Endometrial microvascular endothelial cells (primary cell): ENCODE measurements around the gene CAPG. TPM values are rescaled to one million over a fixed set of nuclear protein-coding genes. Genes with fewer than 3 reads are reported as not detected.
"Not testable (repeated sequence)": the region's sequence is repeated elsewhere in the genome, so short reads cannot be mapped to it uniquely, and the experiment has no call there.

Experiments
- in situ Hi-C: cut with HindIII; loops from 2 replicates; pipeline ENCODE4 v1.10.0; 2017; ENCODE audit warnings: low sequenced_read_pairs, low pct_unique_long_range_greater_than_20kb; ENCODE audit errors: inconsistent ontology term
- total RNA-seq: library from RNA; depleted of rRNA; stranded (reverse); fragments of >200 nt; gene quantifications from one replicate; pipeline ENCODE4 v1.2.3, GENCODE V29; 2015; ENCODE audit errors: inconsistent ontology term

The CAPG gene
- total RNA-seq, 1 donor from 2014 or later, result 99.7 TPM

DNA sequence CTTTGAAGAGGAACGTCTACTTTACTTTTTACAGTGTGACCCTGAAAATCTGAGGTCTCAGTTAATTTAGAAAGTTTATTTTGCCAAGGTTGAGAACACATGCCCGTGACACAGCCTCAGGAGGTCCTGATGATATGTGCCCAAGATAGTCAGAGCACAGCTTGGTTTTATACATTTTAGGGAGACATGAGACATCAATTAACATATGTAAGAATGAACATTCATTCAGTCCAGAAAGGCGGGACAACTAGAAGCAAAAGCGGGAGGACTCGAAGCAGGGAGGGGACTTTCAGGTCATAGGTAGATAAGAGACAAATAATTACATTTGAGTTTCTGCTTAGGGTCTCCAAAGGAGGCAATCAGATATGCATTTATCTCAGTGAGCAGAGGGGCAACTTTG, 31.9 kb downstream of the CAPG start:
- in situ Hi-C loops, result no loop called here

DNA sequence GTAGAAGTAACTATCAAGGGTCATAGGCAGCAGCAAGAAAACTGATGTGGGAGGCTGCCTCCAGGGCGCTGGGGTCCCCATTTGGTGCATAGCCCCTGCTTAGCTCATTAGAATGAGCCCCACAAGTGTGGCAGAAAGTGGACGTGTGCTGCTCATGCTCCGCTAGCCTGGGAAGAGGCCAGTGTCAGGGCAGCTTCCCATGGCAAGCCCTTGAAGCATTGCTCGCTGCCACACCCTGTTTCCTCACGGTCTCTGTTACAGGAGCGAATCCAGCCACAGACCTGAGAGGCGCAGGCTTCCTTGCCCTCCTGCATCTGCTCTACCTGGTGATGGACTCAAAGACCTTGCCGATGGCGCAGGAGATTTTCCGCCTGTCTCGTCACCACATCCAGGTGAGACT, 33.1 kb downstream of the CAPG start:
- in situ Hi-C loops, result no loop called here

DNA sequence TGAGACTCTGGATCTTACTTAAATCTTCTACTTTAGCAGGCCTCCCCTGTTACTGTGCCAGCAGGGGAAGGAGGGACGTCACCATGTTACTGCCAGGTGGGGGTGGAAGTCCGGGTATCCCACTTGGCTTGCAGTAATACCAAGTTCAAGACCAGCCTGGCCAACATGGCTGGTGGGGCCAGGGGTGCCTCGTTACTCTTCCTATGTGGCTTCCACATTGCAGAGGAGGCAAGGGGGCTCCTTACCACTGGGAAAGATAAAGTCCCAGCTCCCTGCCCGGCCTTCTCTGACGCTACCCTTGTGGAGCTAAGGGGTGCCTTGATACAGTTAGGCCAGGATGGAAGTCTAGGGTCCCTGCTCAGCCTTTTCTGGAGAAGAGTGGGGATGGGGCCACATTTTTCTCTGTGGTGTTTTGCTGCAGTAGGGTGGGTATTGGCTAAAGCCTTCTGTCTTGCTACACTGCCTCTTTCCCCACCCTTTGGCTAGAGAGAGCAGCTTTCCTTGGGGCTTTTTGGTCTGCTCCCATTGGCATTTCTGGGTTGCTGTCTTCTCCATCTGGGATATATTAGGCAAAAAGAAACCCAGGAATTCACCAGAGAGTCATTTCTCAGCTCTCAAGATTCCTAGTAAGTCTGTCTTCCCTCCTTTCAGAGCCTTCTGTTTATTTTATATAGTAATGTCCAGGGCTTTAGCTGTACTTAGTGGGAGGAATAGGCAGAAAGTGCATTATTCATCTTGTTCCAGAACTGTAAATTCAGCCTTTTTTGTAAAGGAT, 33.7 kb downstream of the CAPG start:
- in situ Hi-C loops, result no loop called here

DNA sequence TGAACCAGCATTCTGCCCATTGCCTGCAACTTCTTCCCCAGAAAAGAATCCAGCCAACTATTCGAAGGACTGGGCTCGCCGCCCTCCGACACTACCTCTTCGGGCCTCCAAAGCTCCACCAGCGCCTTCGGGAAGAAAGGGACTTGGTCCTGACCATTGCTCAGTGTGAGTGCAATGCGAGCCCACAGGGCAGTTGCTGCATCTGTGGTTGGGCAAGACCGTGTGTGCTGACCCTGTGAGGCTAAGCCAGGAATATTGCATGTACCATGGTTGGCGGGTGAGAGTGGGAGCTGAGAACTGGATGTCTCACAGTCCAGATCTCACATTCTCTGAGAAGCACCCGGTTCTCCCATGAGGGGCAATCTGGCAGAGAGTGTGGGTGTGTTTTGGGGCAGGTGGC, 39.1 kb downstream of the CAPG start:
- in situ Hi-C loops, result no loop called here

DNA sequence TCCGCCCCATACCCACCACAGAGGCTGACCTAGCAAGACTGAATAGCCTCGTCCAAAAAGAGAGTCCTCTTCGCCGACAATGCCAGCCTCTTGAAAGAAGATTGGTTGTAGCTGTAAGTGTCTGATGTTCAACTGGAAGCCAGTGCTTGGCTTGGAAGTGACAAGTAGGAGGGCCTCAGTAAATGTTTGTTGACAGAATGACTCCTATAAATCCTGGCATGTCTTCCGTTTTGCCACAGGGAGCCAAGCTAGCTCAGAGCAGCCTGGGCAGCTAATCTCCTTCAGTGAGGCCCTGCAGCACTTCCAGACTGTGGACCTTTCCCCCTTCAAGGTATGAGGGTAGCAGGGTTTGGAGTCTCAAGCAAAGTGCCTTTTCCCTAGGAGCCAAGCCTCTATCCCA, 40.7 kb downstream of the CAPG start:
- in situ Hi-C loops, result no loop called here

DNA sequence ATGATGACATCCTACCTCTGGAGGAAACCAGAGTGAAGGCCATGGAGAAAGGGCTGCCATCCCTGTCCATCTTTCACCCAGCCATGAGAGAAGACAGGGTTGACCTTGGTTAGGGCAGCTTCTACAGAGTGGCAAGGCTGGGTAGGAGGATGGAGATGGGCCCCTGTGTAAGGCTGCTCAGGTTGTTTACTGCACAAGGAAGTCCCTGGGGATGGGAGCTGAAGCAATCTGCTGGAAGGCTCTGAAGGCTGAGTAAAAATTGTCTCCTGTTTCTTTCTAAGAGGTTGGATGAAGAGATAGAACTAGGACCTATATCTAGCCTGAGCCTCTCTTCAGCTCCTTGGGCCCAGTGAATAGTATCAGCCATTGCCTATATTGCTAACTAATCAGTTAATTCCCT, 41.2 kb downstream of the CAPG start:
- in situ Hi-C loops, result no loop called here

DNA sequence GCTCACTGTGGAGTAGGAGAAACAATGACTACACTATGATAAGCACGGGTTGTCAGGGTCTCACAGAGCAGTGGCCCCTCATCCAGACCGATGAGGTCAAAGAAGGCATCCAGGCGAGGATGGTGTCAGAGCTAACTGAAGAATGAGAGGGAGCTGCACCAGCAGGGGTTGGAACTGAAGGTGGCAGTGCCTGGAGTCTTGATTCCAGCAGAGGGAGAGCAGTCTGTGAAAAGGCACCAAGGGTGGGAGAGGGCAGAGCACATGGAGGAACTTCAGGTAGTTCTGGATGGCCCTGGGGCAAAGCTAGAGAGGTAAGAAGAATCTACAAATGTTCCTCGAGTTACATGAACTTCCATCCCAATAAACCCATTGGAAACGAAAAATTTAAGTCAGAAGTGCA, 43.0 kb downstream of the CAPG start:
- in situ Hi-C loops, result no loop called here

DNA sequence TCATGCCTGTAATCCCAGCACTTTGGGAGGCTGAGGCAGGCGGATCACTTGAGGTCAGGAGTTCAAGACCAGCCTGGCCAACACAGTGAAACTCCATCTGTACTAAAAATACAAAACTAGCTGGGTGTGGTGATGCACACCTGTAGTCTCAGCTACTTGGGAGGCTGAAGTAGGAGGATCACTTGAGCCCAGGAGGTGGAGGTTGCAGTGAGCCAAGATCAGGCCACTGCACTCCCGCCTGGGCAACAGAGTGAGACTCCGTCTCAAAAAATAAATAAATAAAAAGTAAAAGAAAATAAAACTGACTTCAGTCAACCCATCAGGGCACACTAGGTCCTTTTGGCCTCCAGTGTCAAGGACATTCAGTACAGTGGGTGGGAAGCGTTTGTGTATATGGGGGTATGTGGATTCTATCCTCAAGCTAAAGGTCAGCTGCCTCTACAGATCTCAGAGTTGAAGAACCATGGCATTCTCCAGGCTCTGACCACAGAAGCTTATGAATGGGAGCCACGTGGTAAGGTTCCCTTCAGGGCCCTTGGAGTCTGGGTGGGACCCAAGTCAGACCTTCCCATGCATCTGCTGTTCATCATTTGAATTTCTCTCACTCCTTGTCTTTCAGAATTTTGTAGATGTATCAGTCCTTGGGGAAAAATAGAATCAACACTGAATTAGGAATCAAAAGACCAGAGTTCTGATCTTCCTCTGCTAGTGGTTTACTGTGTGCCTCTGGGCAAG, 47.3 kb downstream of the CAPG start:
- in situ Hi-C loops, result not testable (repeated sequence)

DNA sequence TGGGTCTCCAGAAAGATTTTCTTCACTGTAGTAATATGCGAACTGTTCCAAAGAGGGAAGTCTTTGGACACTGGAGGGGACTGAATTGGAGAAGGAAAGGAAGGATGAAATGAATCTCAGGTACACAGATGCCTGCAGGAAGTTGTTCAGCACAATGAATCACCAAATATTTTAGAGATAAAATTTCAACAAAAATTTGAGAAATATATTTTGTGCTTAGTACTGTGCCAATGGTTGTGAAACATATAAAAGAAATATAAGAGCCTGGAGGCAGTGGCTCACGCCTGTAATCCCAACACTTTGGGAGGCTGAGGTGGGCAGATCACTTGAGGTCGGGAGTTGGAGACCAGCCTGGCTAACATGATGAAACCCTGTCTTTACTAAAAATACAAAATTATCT, 52.4 kb downstream of the CAPG start:
- in situ Hi-C loops, result no loop called here

DNA sequence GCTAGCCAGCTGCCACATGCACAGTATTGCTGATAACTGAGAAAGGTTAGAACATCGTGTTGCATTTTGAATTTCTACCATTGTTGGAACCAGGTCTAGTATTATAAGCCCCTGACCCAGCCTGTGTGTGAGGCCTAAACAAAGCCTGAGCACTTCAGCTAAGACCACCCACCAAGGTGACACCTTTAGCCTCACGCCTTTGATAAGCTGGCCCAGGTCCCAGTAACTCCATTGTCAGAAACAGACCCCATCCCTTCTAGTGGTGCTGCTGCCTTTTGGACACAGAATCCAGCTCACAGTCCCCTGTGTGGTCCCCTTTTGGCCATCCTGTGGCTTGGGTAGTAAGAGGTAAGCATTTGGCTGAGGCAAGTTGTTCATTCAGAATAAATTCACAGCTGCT, 54.0 kb downstream of the CAPG start:
- in situ Hi-C loops, result no loop called here

DNA sequence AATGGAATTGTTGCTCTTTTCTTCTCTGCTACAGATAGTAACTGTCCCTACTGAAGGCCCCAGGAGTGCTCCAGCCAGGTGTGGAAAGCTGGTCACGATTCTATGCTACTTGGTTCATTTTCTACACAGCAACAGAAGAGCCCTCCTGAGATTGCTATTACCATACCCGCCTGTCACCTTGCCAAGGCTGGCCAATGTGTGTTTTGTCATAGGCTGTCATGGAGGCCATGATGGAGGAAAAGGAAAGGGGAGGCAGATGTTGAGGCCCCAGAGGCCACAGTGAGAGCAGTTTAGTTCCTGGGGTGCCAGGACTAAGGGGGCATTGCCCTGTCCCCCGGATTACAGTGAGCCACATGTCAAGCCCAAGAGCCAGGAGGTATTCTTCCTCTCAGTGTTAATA, 54.6 kb downstream of the CAPG start:
- in situ Hi-C loops, result no loop called here

DNA sequence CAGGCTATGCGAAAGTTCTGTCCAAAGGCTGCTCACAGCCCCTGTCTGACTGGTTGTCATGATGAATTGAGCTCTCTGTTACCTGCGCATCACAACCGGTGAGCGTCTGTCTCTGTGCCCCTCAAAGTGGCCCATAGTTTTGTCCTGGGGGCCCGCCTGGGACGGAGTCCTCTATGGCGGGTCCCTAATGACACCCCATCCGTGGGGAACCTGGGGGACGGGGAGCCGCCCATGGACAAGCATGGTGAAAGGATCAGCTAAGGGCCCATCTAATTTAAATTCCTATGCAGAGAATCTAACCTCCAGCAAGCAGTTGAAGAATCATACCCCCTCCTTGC, 55.1 kb downstream of the CAPG start:
- in situ Hi-C loops, result no loop called here

DNA sequence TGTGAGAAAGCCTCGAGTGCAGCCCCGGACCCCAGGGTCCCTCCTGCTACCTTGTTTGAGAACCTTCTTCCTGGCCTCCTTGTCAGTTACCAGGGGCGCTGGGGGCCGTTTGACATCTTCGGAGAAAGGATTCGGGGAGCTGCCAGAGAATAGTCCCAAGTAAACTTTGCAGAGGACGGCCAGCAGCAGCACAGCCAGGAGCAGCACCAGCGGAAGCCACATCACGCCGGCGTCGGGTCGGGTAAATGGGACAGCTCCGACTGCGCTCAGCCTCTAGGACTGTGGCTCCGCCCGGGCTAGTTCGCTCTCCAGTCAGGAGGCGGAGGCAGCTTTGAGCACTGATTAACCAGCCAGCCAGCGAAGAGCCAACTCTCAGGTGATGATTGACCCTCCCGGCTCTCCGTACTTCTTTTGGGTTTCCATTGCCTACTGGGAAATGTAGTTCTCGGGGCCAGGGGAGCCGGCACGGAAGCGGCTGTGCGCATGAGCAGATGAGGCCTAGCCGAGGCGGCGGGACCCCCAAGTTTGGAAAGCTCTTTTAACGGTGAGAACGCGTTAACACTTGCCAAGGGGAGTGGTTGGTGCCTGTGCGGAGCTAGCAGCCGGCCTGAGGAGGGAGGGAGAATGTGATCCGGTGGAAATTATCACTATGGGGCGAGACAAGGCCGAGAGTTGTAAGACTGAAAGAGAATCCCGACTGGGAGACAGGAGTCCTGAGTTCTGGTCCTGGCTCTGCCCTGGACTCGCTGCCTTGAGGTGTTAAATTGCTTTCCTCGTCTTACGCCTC, 55.7 kb downstream of the CAPG start, which contains the start of the genes ELMOD3 and RETSAT:
ELMOD3 (plus strand) TSS at position 484 of the 787 bp plus-strand sequence. CDS start 2,430 bp downstream, outside the sequence.
RETSAT (minus strand) TSS at position 243 of the 787 bp plus-strand sequence; CDS start at position 222, 21 bp downstream.
- in situ Hi-C loops, result no loop called here

DNA sequence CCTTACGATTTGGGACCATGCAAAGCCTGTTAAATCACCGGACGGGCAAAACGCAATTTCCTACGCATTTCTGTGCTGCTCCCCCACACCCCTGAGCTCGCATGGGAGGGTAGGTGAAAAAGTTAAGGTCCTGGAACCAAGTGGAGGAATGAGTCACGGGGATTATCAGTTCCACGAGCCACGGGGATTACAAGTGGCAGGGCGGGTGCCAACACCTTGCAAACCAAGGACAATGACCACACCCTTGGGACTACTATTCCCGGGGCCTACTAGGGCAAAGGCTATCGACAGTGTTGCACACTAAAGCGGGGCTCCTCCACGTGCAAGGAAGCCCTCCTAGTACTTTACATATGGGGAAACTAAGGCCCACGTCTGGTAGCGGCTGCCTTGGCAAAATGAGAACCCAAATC, 56.3 kb downstream of the CAPG start:
- in situ Hi-C loops, result no loop called here

DNA sequence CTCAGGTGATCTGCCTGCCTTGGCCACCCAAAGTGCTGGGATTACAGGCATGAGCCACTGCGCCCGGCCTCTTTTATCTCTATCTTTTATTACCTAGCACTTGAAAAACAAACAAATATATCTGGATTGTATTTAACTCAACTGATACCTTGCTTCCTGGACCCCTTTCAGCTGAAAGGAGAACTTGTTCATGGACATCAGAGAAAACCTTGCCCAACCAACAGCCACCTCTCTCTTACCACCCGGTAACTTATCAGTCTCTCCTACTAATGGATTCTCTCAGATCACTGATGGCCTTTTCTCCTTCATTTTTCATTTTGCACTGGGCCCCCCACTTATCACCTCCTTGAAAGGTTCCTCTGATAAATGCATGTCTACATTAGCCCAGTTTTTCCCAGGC, 62.6 kb downstream of the CAPG start:
- in situ Hi-C loops, result no loop called here

Other genes with a start within 250 kb of the CAPG start
- 99.0 TPM for gene TGOLN2, start 82.4 kb downstream of the CAPG start, total RNA-seq
- gene RETSAT, start 55.8 kb downstream of the CAPG start, total RNA-seq, result 49.0 TPM
- 17.1 TPM for gene ELMOD3, start 55.6 kb downstream of the CAPG start, total RNA-seq
- gene SH2D6, start 8.3 kb upstream of the CAPG start, total RNA-seq, result not detected
- 179 TPM for gene MAT2A, start 128.8 kb upstream of the CAPG start, total RNA-seq
- gene GGCX, start 151.1 kb upstream of the CAPG start, total RNA-seq, result 77.5 TPM
- 3.6 TPM for gene VAMP8, start 167.2 kb upstream of the CAPG start, total RNA-seq
- 124 TPM for gene VAMP5, start 174.1 kb upstream of the CAPG start, total RNA-seq
- 174 TPM for gene RNF181, start 185.4 kb upstream of the CAPG start, total RNA-seq
- 23.5 TPM for gene TMEM150A, start 192.3 kb upstream of the CAPG start, total RNA-seq
- 8.8 TPM for gene C2orf68, start 201.7 kb upstream of the CAPG start, total RNA-seq
- 74.2 TPM for gene USP39, start 205.8 kb upstream of the CAPG start, total RNA-seq